Measurements from ENCODE around the gene ARHGAP31. TPM values are rescaled to one million over a fixed set of nuclear protein-coding genes. Genes with fewer than 3 reads are reported as not detected.
A peak's percentile ranks its signal among the peaks of the same experiment; 100 is the strongest.

The ARHGAP31 gene
- total and polyA plus RNA-seq, 2 of the 8 experiments (the other 6 are each of a cell fraction or from before 2014, with no cell fraction given), result 1.1 to 7.6 TPM

DNA sequence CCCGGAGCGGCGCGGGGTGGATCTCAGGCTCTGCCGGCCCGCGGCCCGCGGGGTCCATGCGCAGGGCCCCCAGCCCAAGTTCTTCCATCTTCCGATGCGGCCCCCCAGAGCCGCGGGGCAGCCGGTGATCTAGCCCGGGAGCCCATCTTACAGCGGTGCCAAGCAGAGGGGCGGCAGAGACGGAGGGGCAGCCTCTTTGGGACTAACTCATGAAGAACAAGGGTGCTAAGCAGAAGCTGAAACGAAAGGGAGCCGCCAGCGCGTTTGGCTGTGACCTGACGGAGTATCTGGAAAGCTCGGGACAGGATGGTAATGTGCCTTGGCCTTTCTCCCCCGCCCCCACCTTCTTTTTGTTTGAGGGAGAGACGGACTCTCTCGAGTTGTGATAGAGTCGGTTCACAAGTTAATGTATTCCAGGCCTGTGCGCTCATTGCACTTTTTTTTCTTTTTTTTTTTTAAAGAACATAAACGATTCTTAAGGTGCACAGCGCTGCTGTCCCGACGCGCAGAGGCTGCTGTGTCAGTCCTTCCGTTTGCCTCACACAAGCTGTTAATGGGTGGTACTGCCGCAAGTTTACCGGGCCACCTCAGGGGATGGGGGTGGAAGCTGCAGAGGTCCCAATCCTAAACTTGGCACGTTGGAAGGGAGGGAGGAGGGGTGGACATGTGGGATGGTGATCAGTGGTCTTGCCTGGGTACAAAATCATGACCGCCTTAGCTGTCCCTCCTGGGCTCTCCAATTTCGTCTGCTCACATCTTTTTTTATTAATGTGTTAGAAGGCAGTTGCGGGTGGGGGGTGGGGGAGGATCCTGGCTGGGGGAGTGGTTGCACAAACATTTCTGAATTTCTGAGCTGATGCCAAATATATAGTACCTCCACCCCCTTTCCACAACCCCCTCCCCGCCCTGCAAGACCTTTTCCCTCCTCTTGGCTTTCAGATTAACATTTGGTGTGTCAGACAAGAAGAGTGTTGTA, 801 bp downstream of the ARHGAP31 start (continued):
- no peak for TF ChIP-seq ZNF274 (IDR thresholded peaks at IDR 0.05; ENCODE audit: borderline replicate concordance, extremely low read depth, low read length)
- TF ChIP-seq SIX5 (IDR thresholded peaks at IDR 0.05; ENCODE audit: low read depth, low read length), result no peak
- no peak; the same call in 1 of the 2 replicates for TF ChIP-seq SUZ12 (IDR thresholded peaks at IDR 0.05; ENCODE audit: low read length)
- TF ChIP-seq TBP (IDR thresholded peaks at IDR 0.05; ENCODE audit: low read depth, low read length), result no peak
- no peak for TF ChIP-seq TCF12 (IDR thresholded peaks at IDR 0.05; ENCODE audit: low read depth, low read length)
- 0 out of 2 replicates have a peak, but pooled peaks have one; percentile 0 for TF ChIP-seq TAF1 (IDR thresholded peaks at IDR 0.05; ENCODE audit: low read depth, low read length)

All from H1 (cell line).